ENCODE data around the gene CREBBP.

The CREBBP gene

GRCh38 chr16:3854750-3855541 is 25.6 kb downstream of the CREBBP start:
- DNase-seq: no peak

- no peak for DNase-seq
Observed at GRCh38 chr16:3850544-3850899, 30.0 kb downstream of the CREBBP start.

- no peak for DNase-seq
Observed at GRCh38 chr16:3849751-3850543, 30.6 kb downstream of the CREBBP start.

GRCh38 chr16:3846595-3847091 is 33.9 kb downstream of the CREBBP start:
- DNase-seq: no peak

GRCh38 chr16:3846087-3846486 is 34.4 kb downstream of the CREBBP start:
- DNase-seq: no peak

- DNase-seq: no peak
Observed at GRCh38 chr16:3842994-3843393, 37.5 kb downstream of the CREBBP start.

- no peak for DNase-seq
Observed at GRCh38 chr16:3841729-3842508, 38.6 kb downstream of the CREBBP start.

DNA sequence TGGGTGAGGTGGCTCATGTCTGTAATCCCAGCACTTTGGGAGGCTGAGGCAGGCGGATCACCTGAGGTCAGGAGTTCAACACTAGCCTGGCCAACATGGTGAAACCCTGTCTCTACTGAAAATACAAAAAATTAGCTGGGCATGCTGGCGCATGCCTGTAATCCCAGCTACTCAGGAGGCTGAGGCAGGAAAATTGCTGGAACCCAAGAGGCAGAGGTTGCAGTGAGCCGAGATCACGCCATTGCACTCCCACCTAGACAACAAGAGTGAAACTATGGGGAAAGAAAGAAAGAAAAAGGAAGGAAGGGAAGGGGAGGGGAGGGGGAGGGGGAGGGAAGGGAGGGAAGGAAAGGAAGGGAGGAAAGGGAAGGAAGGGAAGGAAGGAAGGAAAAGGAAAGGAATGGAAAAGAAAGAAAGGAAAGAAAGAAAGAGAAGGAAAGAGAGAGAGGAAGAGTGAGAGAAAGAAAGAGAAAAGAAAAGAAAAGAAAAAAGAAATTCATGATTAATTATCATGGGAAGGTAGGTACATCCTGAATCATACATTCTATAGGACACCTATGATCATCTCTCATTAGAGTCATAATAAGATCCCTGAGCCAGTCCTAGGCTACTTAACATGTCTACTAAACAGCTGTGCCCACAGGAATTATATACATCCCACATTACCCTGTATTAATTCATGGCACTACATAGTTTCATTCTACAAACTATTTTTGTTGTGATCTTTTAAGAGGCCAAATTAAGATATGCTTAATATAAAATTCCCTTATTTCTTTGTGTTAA is 40.9 kb downstream of the CREBBP start:
- DNase-seq: no peak

GRCh38 chr16:3838600-3839401 is 41.7 kb downstream of the CREBBP start:
- DNase-seq: no peak

GRCh38 chr16:3837851-3838586 is 42.5 kb downstream of the CREBBP start:
- DNase-seq: no peak

GRCh38 chr16:3836641-3837040 is 43.9 kb downstream of the CREBBP start:
- DNase-seq: no peak

- DNase-seq: no peak
Observed at GRCh38 chr16:3835089-3835602, 45.4 kb downstream of the CREBBP start.

- no peak for DNase-seq
Observed at GRCh38 chr16:3832668-3833067, 47.8 kb downstream of the CREBBP start.

DNA sequence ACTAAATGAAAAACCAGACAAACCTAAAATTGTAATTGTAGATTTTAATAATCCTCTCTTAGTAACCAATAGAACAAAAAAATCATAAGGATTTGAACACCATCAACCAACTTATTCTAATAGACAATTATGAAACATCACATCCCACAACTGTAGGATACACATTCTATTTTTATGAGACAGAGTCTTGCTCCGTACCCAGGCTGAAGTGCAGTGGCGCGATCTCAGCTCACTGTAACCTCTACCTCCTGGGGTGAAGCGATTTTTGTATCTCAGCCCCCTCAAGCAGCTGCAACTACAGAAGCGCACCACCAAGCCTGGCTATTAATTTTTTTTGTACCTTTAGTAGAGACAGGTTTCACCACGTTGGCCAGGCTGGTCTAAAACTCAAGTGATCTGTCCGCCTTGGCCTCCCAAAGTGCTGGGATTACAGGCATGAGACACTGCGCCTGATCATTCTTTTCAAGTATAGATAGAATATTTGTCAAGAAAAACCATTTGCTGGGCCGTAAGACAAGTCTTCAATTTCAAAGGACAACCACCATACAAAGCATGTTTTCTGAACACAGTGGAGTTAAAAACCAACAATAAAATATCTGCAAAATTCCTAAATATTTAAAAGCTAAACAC is 49.8 kb downstream of the CREBBP start:
- no peak for DNase-seq

DNA sequence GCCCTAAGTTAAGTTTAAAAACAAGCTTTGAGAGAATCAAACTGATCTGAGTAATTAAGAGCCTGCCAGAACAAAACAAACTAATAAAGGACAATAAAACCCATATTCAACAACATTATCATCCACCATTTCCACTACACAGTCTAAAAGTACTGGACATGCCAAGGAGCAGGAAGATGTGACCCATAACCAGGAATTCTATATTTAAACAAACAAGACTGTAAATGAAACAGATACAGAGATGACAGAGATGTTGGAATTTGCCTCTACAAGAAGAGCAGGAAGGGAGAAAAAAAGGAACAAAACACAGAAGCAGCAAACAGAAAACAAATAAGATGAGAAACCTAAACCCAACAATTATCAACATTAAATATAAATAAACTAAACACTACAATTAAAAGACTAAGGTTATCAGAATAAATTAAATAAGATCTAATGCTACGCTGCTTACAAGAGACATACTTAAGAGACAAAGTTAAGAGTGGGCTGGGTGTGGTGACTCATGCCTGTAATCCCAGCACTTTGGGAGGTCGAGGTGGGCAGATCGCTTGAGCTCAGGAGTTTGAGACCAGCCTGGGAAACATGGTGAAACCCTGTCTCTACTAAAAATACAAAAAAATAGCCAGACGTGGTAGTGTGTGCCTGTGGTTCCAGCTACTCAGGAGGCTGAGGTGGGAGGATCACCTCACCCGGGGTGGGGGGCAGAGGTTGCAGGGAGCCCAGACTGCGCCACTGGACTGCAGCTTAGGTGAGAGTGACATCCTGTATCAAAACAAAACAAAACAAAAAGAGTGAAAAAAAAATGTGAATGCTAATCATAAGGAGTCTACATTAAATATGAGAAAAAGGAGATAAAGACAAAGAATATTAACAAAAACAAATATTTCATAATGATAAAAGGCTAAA is 50.6 kb downstream of the CREBBP start:
- DNase-seq: no peak

GRCh38 chr16:3825940-3826339 is 54.6 kb downstream of the CREBBP start:
- no peak for DNase-seq

DNA sequence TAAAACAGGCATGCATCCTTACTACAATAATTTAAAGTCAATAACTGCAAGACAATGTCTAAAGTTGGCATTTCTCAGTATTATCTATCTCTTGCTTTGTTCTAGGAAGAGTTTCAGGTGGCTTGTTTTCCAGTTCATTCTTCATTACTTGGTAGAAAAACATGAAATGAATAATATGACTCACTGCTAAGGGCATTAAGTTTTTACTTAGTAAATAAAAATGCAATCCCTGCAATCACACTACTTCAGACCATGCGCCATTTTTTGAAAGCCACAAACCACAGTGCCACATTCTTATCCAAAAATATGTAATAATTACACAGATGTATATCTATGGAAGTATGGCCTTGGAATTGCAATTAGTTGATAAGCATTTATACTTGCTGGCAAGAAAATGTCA is 55.4 kb downstream of the CREBBP start:
- DNase-seq: no peak

GRCh38 chr16:3824121-3824795 is 56.3 kb downstream of the CREBBP start:
- no peak for DNase-seq

Data from activated CD4-positive, alpha-beta T cell treated with anti-CD3 and anti-CD28 coated beads for 1 hour (primary cell).